Rectal smooth muscle tissue (tissue), 1 donor: ENCODE measurements around the gene PAQR9.

Experiments
- H3K27ac ChIP-seq: one replicate; pipeline ENCODE4 v1.7.0; 2013; ENCODE audit warnings: low read depth, low read length, inconsistent platforms
- H3K27me3 ChIP-seq: one replicate; pipeline ENCODE4 v1.7.0; 2013; ENCODE audit warnings: low read length; ENCODE audit not compliant: control insufficient read depth, insufficient read depth
- H3K36me3 ChIP-seq: one replicate; pipeline ENCODE4 v1.7.0; 2013; ENCODE audit warnings: low read length; ENCODE audit not compliant: control insufficient read depth, insufficient read depth
- H3K4me1 ChIP-seq: one replicate; pipeline ENCODE4 v1.7.0; 2013; ENCODE audit warnings: low read length; ENCODE audit not compliant: control insufficient read depth, insufficient read depth
- H3K4me3 ChIP-seq: one replicate; pipeline ENCODE4 v1.7.0; 2013; ENCODE audit warnings: low read length
- H3K9ac ChIP-seq: one replicate; pipeline ENCODE4 v1.7.0; 2013; ENCODE audit warnings: low read length

Gene PAQR9, protein sequence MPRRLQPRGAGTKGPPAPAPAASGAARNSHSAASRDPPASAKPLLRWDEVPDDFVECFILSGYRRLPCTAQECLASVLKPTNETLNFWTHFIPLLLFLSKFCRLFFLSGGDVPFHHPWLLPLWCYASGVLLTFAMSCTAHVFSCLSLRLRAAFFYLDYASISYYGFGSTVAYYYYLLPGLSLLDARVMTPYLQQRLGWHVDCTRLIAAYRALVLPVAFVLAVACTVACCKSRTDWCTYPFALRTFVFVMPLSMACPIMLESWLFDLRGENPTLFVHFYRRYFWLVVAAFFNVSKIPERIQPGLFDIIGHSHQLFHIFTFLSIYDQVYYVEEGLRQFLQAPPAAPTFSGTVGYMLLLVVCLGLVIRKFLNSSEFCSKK

DNA sequence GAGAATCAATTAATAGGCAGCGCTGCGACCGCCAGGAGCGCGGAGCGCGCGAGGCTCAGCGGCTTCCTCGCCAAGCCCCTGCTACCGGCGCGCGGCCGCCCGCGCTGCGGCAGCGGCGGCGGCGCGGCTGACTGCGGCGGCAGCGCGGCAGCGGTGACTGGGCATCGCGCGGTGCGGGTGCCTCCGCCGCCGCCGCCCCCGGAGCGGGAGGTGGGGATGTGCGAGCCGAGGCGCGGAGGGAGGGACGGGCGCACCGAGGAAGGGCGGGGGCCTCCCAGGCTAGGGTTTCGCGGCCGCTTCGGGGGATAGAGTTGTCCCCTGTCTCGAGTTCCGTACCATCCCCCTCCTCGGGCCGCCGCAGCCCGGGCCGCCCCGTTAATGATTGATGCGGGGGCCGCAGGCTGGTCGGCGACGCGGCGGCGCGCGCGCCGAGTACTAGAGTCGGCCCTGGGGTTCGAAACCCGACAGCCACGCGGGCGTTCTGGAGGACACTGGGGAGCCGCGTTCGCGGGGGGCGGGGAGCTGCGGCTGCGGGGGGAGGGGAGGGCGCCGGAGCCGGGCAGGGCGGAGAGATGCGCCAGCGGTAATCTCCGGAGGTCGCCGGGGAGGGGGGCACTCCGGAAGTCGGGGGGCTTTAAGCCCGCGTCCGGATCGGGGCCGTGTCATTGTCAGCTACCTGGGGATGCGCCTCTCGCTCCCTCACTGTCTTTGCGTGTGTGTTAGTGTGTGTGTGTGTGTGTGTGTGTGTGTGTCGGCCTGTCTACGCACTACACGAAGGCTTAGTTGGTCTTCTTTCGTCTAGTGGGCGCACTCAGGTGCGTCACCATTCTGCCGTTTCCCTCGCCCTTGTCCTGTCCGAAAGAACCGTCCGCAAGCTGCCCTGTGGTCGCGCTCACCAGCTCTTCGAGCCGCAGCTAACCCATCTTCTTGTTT, at the start of gene PAQR9:
Gene PAQR9 (minus strand): TSS at position 159 of the 933 bp plus-strand sequence. CDS start 338 bp downstream, outside the sequence.
- peaks cover 21% of the 10 kb centered on the region for H3K27me3 ChIP-seq
- H3K27ac ChIP-seq = no peak within 1 kb of the TSS
- peak within 1 kb of the TSS; percentile 48 for H3K4me3 ChIP-seq
- no peaks in the 10 kb centered on the region for H3K4me1 ChIP-seq
- H3K36me3 ChIP-seq = no peaks in the 10 kb centered on the region
- no peak within 1 kb of the TSS for H3K9ac ChIP-seq

DNA sequence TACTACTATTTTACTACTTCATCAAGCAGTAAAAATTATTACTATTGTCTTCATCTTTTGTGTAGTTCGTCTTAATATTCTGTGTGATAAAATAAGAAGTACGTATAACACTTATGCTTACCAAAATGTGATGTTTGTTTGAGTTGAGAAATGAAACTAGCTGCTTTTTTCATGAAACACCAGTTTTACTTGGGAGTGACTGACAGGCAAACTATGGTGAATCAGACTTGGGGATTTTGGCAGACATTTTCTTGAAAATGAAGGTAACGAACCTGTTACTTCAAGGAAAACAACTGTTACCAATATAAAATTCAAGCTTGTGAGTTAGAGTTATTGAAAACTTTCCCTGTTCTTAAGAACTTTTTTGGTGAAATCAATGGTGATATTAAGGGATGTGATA, 48.2 kb upstream of the PAQR9 start:
- peaks cover 2% of the 10 kb centered on the region for H3K4me1 ChIP-seq
- no peak overlapping the region for H3K9ac ChIP-seq
- no peaks in the 10 kb centered on the region for H3K27me3 ChIP-seq
- peaks cover 2% of the 10 kb centered on the region for H3K36me3 ChIP-seq
- H3K4me3 ChIP-seq = no peak overlapping the region
- no peak overlapping the region for H3K27ac ChIP-seq

DNA sequence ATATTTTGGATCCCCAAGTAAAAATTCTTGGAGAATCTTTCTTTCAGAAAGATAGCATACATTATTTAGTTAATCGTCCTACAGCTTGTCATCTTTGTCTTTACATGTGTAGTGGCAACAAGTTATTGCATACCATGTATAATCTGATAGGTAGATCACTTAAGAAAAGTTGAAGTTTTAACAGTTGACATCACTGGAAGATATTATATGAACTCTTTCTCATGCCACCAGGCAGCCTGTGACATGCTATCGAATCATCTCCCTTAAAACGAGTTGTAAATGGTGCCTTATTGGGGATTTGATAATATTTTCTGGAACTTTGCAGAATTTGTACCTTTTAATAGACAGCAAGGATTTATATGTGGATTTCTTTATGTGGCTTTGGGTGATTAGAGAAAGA, 46.5 kb upstream of the PAQR9 start:
- peaks cover 2% of the 10 kb centered on the region for H3K36me3 ChIP-seq
- H3K4me3 ChIP-seq = no peak overlapping the region
- H3K27ac ChIP-seq = no peak overlapping the region
- H3K9ac ChIP-seq = no peak overlapping the region
- H3K4me1 ChIP-seq = peaks cover 2% of the 10 kb centered on the region
- H3K27me3 ChIP-seq = no peaks in the 10 kb centered on the region

DNA sequence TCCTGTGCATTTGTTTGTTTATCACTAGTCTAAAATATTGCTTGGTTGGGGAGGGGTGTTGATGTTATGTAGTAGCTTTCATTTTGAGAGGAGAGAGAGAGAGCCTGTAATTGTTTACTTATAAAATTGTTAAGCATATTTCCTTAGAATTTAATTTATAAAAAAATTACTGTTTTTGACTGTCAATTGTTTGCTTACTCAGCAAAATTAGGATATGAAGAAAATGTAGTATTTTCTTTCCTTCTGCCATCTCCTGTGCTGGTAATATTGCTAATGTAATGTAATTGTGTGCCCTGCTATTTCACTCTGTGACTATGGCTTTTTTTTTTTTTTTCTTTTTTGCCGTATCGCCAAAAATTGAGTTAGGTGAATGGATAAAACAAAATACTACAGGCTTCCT, 41.3 kb upstream of the PAQR9 start:
- peaks cover 10% of the 10 kb centered on the region for H3K4me1 ChIP-seq
- H3K27ac ChIP-seq = no peak overlapping the region
- H3K27me3 ChIP-seq = no peaks in the 10 kb centered on the region

DNA sequence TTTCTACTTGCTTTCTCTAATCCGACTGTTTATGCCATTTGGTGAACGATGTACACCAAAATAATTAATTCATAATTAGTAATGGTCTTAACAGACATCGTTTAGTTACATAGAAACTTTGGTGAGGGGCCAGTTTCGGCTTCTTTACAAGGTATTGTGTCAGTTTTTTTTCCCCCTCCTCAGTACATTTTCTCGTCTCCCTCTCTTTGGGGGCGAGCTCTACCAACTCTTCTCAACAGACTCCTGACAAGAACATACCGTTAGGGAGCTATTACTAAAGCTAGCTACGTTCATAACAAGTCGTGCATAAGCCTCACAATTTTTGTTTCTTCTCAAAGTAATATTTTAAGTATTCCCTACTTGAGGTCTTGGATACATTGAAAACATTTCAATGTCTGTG, 39.3 kb upstream of the PAQR9 start:
- Histone ChIP-seq H3K27me3 (no peaks in the 10 kb centered on the region), H3K36me3 (no peaks in the 10 kb centered on the region), H3K4me1 (peaks cover 10% of the 10 kb centered on the region), H3K9ac (no peak overlapping the region), H3K27ac (no peak overlapping the region), H3K4me3 (peak overlapping the region; percentile 88)

More for the DNA sequence above, 41.3 kb upstream of the PAQR9 start:
- no peaks in the 10 kb centered on the region for H3K36me3 ChIP-seq
- no peak overlapping the region for H3K9ac ChIP-seq
- no peak overlapping the region for H3K4me3 ChIP-seq

DNA sequence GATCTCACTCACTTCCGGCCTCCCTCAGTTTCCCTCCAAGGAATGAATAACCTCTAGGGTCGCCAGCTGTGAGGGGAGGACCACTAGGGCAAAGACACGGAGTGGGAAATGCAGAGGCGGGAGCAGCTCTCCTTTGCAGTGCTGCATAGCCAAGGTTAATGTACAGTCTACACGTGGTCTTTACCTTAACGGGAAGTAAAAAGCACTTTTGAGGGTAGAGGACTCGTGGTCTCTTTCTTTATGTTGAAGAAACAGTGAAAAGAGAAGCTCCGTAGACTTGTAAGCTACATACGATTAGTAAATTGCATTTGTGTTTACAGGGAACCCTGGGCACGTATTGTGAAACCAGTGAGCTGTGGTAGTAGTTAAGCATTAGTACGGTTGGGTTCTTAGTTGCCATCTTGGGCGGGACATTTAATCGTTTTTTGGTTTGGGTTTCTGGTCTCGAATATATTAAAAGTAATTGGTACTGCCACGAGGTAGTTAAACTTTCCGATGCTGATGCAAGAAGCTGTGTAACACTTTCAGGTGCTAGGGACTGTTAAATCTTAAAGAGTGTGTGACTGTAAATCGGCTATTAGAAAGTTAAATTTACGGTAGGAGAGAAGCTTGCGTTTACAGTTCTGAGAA, 38.7 kb upstream of the PAQR9 start:
- H3K36me3 ChIP-seq = no peaks in the 10 kb centered on the region
- peaks cover 10% of the 10 kb centered on the region for H3K4me1 ChIP-seq
- peak overlapping the region; percentile 85 for H3K27ac ChIP-seq
- peak overlapping the region; percentile 79 for H3K9ac ChIP-seq
- peak overlapping the region; percentile 88 for H3K4me3 ChIP-seq
- no peaks in the 10 kb centered on the region for H3K27me3 ChIP-seq

DNA sequence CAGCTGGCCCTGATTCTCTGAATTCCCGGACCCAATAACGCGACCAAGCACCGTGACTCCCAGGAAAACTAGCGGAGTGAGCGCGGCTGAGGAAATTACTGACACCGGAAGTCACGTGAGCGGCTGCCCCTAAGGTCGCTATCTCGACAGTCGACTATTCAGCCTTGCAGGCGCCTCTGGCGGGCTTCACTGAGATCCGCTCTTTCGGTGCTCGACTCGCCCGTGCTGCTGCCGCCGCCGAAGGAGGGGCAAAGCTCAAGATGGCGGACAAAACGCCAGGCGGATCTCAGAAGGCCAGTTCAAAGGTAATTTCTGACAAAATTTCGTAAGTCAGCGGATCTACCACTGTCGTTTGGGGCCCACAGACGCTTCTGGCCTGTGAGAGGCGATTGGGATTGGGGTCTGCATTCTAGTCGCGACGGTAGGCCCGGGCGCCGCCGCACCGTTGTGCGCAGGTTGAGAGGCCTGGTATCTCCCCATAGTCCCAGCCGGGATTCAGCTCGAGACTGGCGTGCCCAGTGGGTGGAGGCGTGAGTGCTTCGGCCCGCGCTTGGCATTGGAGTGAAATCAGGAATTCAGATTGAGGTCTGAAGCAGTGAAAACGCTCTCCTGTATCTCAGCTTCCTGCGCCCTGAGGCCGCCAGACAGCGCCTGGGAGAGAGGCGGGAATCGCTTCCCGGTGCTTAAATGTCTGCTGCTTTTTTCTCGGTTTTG, 38.1 kb upstream of the PAQR9 start, which contains the start of gene U2SURP:
Gene U2SURP (plus strand): TSS at position 202 of the 714 bp plus-strand sequence. CDS start 59 bp downstream, at position 261.
- no peaks in the 10 kb centered on the region for H3K27me3 ChIP-seq
- no peaks in the 10 kb centered on the region for H3K36me3 ChIP-seq
- H3K4me1 ChIP-seq = peaks cover 10% of the 10 kb centered on the region
- peak within 1 kb of the TSS; percentile 79 for H3K9ac ChIP-seq
- peak within 1 kb of the TSS; percentile 85 for H3K27ac ChIP-seq
- peak within 1 kb of the TSS; percentile 88 for H3K4me3 ChIP-seq

DNA sequence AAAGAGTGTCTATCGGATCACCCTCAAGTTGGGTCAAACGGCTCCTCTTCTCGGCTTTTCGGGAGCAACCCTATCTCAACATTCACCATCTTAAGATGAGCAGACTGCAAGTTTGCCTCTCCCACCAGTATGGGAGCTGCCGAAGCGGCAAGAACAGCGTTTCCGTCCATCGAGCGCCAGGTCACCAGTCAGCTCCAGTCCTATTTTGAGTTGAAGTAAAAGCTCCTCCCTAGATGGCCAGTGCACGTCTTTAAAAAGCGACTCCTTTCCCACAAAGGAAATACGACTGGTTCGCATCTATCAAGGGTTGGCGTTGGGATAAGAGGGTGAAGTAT, 37.5 kb upstream of the PAQR9 start:
- H3K36me3 ChIP-seq = no peaks in the 10 kb centered on the region
- peak overlapping the region; percentile 88 for H3K4me3 ChIP-seq
- H3K4me1 ChIP-seq = peaks cover 10% of the 10 kb centered on the region
- peak overlapping the region; percentile 74 for H3K9ac ChIP-seq
- peak overlapping the region; percentile 85 for H3K27ac ChIP-seq
- no peaks in the 10 kb centered on the region for H3K27me3 ChIP-seq

DNA sequence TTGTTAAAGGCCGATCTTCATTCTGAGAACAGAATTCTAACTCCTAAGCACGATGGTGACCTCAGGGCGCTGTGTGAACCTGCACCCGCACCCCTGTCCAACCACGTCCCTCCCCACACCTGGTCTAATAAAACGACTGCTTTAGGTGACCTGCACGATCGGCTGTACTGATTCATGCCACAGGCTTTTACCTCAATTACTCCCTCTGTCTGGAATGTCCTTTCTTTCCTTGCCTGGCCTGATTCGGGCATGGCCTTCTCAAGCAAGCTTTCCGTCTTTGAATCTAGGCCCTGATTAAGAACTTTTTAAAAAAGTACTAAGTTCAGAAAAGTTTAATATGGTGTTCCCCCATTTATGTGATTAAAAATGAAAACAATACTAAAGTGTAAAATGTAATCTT, 37.1 kb upstream of the PAQR9 start:
- Histone ChIP-seq H3K4me1 (peaks cover 10% of the 10 kb centered on the region), H3K27me3 (no peaks in the 10 kb centered on the region), H3K9ac (no peak overlapping the region), H3K4me3 (peak overlapping the region; percentile 88), H3K36me3 (no peaks in the 10 kb centered on the region), H3K27ac (peak overlapping the region; percentile 85)

DNA sequence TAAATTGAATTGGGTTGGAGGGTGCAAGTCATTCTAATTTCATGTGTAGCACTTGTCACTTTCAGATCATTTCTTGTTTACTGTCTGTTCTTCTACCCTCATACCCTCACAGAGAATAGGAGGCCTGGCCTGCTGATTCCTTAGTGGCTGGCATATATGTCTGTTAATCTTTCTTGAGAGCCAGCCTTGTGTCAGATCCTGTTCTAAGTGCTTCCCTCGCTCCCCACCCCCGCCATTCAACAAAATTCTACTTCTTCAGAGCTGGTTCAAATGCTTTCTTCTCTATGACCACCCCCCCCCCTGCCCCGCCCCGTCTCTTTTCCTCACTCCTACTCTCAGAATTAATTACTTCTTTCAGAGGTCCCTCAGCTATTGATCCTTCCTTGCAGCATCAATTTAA, 36.4 kb upstream of the PAQR9 start:
- H3K4me1 ChIP-seq = peaks cover 10% of the 10 kb centered on the region
- H3K27ac ChIP-seq = peak overlapping the region; percentile 85
- no peak overlapping the region for H3K4me3 ChIP-seq
- H3K9ac ChIP-seq = no peak overlapping the region
- no peaks in the 10 kb centered on the region for H3K36me3 ChIP-seq
- no peaks in the 10 kb centered on the region for H3K27me3 ChIP-seq

DNA sequence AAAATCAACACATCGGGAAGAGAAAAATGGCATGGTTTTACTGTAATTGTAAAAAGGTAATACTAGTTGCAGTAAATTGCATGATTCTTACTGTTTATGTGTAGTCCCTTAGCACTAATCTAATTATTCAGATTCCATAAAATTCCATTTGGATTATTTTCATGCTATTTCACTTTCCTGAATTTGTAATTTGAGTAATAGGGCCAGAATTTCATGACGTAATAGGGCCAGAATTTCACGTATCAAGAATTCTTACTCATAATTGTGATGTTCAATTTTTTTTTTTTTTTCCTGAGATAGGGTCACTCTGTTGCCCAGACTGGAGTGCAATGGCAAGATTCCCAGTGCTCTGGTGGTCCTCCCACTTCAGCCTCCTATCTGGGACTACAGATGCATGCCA, 35.0 kb upstream of the PAQR9 start:
- Histone ChIP-seq H3K9ac (no peak overlapping the region), H3K36me3 (no peaks in the 10 kb centered on the region), H3K4me3 (no peak overlapping the region), H3K27me3 (no peaks in the 10 kb centered on the region), H3K27ac (no peak overlapping the region), H3K4me1 (peaks cover 10% of the 10 kb centered on the region)

DNA sequence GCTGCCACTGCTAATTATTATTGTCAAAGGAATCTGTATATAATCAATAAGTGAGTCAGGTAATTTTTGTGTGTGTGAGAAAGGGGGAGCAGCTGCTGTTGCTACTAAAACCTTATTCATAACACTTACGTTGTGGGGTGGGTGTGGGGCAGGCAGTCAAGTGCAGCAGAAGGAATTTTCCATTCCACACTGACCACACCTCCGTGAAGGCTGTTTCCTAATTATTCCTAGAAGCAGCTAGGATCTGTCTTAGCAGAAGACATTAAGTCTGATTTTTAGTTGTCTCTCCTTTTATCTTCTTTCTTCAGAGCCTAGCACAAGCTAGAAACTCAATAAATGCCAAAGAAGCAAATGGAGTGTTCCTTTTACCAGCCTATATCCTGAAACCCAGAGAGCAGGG, 33.9 kb upstream of the PAQR9 start:
- Histone ChIP-seq H3K4me1 (peaks cover 6% of the 10 kb centered on the region), H3K9ac (no peak overlapping the region), H3K36me3 (no peaks in the 10 kb centered on the region), H3K27ac (no peak overlapping the region), H3K27me3 (no peaks in the 10 kb centered on the region), H3K4me3 (no peak overlapping the region)
